OCI-M2 (cell line): ENCODE results near the gene SLC9A3.

Experiments used
- DNase-seq: peaks from one replicate; lab custom pipeline; 2025; ENCODE audit not compliant: unreplicated experiment; lab: John Stamatoyannopoulos, UW

Gene SLC9A3

DNA sequence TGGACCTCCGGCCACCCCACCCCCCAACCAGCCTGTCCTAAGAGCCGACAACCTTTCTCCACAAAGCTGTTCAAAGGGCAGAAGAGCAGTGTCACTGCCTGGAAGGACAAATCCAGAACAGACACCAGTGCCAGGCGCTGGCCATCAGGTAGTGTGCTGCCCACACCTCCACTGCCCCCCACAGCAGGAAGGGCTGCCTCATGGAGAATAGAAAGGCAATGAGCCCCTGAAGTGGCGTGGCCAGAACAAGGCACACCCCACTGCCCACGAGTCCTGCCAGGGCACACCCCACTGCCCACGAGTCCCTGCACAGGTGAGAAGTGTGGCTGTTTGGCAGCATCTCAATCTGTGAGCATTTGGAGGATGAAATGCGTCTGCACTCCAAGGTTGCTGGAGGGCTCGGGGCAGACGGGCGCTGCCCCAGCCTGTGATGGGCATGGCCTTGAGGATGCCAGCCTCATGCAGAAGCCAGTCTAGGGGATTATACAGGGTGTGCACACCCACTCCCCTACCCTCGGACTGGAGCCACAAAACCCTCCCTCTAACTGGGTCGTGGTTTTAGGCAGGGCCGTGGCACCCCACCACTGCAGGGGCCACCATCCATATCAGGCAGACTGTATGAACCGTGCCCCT is 2.3 kb upstream of the SLC9A3 start:
- no peak for DNase-seq

DNA sequence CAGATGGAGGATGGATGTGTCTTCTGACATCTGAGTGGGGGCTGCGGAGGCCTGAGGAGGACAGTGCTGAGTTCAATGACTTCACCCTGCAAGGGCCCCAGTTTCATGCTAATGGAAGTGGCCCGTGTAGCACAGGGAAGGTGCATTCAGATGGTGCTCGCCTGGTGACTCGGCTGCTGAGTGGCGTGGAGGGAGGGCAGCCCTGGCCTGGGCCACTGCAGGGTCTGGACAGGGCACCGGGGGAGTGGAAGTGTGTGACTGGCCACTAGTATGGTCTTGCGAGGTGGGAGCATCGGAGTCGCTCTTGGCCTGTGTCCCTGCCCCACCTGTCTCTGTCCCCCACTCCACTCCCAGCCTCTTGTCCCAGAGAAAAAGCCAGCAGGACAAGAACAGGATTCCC is 1.7 kb upstream of the SLC9A3 start:
- DNase-seq = no peak

DNA sequence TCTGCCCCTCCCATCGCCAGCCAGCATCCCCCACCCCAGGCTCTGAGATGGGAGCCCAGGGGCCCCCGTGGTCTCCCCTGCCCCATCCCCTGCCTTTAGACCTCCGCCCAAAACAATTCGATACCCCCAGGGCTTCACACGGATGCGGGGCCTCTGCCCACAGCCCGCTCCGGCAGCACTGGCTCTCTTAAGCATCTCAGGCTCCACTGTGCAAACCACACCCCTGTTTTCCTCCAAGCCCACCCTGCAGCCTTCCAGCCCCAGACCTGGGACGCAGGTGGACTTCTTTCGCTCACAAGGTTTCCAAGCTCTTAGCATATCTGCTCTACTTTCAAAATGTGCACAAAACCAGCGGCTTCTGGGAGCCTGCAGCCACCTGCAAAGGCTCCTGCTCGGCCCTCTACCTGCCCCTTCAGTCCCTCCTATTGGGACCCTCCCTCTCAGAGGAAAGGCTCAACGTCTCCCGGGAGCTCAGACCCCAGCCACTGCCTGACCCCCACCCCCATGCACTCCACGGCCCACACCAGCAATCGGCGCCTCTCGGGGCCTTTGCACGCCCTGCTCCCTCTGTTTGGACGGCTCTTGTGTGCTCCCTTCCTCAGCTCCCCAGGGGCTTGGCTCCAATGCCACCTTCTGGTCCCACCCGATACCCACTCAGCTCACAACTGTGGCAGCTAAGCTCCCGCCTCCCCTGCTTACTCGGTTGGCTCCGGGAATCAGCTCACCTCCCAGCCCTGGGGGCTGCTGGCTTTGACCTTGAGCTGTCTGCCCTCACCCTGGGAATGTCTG is 918 bp upstream of the SLC9A3 start:
- DNase-seq = no peak

GRCh38 chr5:523441-524222 is 617 bp downstream of the SLC9A3 start:
- DNase-seq = no peak

DNA sequence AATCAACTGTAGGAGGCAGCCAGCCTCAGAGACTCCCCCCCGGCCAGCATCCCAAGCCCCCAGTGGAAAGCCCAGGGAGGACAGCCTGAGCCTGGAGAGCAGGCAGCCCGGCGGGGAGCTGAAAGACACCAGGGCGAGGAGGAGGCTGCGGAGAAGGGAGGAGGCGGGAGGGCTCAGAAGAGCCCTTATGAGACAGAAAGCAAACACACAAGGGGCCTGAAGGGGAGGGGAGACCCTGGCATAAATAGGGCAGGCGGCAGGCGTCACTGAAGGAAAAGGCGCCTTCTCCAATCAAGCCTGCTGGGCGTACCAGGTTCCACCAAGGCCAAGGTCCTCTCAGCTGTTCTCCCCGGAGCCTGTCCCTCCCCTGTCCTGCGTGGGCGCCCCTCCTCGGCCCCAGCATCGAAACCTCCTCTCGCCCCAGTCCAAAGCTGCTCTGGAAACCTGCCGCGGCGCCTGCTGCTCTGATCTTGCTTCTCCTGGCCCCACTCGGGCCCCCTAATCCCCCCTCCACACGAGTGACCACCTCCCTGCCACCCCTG is 1.3 kb downstream of the SLC9A3 start:
- no peak for DNase-seq

DNA sequence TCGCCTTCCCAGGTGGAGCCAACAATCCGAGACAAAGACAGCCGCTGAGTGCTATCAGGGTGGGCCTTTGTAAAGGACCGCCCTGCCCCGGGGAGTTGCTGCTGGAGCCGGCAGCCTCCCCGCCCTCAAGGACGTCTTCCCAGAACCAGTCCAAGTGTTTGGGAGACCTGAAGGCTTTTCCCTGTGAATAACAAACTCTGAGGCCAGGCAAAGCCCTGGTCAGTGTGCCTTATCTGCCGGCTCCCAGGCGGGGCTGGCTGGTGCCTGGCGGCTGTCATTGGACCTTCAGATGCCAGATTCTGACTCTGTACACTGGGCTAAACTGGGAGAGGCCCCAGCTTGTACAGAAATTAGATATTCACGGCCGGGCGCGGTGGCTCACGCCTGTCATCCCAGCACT is 2.1 kb downstream of the SLC9A3 start:
- no peak for DNase-seq

- DNase-seq = no peak
Observed at GRCh38 chr5:521680-522079, 2.6 kb downstream of the SLC9A3 start.

GRCh38 chr5:520850-521226 is 3.4 kb downstream of the SLC9A3 start:
- DNase-seq = no peak

- no peak for DNase-seq
Observed at GRCh38 chr5:520196-520849, 3.9 kb downstream of the SLC9A3 start.

DNA sequence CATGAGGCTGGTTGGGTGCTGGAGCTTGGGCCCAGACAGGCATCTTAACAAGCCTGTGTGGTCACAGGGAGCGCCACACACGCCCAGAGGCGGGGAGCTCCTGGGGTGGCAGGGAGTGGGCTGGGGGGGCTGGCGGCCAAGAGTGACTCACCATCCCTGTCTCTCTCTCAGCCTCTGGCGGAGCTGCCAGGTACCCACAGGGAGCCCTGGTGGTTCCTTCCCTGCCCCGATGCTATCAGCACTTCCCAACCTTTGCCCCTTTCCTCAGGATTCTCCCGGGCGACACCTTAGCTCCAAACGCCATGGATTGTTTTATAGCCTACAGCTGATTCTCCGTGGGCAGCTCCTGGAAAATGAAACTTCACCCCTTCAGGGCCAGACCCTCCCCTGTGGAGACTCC is 5.5 kb downstream of the SLC9A3 start:
- DNase-seq = no peak

GRCh38 chr5:517535-518100 is 6.6 kb downstream of the SLC9A3 start:
- DNase-seq = no peak

DNA sequence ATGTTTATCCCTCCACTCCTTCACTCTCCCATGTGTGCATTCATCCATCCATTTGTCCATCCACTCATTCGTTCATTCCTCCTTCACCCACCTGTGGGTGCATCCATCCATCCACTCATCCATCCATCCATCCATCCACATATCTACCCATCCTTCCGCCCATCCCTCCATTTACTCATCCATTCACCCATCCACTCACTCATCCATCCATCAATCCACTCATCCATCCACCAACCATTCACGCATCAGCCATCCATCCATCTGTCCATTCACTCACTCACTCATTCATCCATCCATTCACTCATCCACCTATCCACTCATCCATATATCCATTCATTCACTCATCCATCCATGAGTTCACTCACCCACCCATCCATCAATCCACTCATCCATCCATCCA is 7.3 kb downstream of the SLC9A3 start:
- DNase-seq = no peak

DNA sequence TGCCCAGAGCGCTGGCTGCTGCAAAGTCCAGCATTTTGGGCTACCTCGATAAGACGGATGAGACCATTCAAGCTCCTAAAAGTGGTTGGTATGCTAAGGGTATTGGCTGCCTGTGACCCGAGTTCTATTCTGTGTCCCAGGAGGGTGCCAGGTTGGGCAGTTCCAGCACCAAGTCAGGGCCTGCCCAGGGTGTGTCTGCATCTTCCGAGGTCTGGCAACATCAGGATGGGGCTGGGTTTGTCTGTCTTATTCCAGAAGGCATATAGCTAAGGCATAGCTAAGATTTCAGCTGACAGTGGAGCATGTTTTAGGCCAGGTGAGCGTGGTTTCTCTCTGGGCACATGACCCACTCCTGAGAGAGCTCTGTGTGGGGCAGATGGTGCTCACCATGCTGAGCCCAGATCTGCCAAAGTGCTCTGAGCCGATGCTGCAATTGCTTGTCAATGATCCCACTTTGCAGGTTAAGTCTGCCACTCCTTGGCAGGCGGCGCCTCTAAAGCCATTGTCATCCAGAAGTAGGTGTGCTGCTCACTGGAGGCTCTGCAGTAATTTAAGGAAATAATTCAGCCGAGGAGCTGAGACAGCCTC is 7.8 kb downstream of the SLC9A3 start:
- no peak for DNase-seq

- DNase-seq = no peak
Observed at GRCh38 chr5:515273-515836, 8.9 kb downstream of the SLC9A3 start.

DNA sequence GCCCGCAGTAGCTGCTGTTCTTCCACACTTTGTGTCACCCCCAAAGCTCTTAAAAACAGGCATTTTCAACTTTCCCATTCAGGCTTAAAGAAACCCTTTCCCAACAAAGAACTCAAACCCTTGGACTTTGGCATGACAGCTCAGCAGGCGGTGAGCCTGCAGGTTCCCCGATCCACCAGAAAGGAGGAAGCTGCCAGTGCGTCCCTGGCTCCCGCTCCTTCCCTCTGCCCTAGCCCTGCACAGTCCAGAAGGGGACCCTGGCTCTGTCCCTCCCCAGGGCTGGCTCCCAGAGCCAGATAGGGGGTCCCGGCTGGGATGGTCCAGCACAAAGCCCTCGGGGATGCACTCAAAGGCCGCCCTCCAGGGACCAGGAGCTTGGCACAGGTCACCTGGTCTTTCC is 9.6 kb downstream of the SLC9A3 start:
- DNase-seq = no peak

GRCh38 chr5:514101-514485 is 10.2 kb downstream of the SLC9A3 start:
- no peak for DNase-seq

DNA sequence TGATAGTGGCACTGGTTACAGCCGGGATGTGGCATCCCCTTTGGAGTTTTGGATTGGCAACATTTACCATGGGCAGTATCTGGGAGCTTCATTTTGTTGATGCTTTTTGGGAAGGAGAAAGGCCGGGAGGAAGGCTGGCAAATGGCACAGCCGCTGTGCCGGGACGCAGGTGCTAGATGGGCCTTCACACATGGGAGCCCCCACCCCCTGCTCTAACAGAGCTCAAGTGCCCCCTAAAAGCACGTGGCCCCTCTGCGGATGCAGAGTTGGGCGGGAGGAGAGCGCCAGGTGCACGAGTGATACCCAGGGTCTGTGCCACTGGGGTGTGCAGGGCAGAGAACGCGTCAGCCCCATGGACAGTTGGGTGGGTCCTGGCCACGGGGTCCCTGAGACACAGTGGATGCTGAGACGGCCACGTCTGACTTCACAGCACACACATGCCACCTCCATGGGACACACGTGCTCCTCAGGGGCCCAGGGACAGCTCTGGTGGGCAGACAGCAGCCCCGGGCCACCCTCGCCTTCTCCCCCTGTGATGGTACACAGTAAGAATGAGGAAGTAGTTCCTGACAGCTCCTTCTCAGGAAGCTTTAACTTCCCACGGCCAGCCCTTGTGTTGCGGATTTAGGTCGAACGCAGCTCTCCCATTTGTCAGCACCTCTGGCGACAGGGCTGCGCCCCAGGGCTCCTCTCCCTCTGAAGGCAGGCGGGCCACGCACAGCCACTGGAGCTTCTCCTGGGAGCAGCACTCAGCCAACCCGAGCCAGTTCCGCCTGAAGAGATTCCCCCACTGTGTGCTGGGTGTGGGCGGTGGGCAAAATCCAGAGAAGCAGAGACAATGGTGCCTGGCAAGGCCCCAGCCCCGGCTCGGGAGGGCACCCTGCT is 10.8 kb downstream of the SLC9A3 start:
- DNase-seq = no peak

DNA sequence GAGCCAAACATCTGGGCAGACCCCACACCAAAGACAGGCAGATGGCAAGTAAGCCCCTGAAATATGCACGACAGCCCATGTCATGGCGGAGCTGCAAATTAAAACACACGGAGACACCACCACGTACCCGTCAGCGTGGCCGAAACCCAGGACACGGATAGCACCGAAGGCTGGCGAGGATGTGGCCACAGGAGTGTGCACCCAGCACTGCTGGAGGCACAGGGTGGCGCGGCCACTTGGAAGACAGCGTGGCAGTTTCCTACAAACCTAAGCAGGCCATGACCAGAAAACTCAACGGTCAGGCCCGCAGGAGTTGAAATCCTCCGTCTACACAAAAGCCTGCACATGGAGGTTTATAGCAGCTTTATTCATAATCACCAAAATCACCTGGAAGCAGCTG is 12.8 kb downstream of the SLC9A3 start:
- DNase-seq = no peak

- DNase-seq = no peak
Observed at GRCh38 chr5:510521-510920, 13.7 kb downstream of the SLC9A3 start.
